NCI-H226 (cell line): ENCODE results near the gene NRXN3.

Experiments
- DNase-seq: peaks from one replicate; pipeline ENCODE4 v3.0.0-alpha.2; 2015

The NRXN3 gene

DNA sequence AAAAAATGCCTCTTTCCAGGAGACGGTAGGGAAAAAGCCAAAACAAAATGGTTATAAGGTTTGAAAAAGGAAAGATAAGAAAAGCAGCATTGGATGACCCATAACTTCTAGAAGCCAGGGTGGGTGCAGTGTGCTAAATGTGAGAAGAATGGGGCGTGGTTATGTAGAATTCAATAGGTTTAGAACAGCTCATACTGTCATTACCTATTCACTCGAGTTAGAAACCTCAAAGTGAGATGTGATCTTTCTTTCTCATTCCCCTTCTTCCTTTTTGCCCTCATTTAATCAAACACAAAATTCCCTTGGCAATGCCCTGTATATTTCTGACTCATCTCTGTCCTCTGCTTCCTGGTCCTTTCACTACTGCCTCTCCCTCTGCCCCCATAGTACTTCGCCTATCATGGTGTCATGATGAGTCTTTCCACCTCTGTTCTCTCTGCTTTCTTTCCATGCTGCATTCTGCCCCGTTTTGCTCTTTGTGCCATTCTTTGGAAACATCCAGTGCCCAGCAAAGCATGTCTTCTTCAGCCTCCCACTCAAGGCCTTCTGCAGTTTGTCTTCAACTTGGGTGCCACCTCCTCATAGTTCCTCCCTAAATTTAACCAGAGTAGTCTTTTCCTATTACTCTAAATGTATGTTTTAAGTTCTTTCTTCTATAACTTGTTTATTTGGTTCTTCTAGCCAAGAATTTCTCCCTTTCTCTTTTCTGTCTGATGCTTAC is 496.3 kb downstream of the NRXN3 start:
- no peak for DNase-seq

DNA sequence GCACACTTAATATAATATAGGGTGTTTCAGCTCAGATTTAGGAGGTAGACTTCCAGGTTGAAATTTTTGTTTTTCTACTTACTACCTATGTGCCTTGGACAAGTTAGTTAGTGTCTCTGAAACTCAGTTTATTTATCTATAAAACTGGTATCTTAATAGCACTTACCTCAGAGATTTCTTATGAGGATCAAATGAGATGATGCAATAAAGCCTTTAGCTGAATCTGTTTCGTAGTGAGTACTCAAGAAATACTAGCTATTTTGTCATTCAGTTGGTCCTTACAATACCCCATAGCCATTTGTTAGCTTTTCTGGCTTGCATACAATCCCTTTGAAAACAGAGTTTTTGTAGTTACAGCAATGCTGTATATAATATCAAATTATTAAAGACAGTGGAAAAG is 497.0 kb downstream of the NRXN3 start:
- no peak for DNase-seq

DNA sequence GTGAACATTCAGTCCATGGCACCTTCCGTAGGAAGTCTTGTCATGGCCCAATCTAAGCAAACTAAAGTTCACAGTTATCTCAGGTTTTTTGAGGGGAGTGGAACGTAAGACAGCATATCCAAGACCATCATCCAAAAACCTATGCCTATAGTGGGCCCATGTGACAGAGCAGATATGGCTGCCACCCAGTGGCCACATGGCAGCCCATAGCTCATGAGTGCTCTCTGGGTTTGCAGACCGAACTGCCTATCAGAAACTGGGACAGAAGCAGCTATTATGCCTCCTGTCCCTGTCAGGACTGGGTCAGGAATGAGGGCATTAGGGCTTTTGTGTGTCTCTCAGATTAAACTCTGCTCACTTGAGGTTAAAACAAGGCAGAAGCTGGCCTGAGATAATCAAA is 503.7 kb downstream of the NRXN3 start:
- DNase-seq: no peak

DNA sequence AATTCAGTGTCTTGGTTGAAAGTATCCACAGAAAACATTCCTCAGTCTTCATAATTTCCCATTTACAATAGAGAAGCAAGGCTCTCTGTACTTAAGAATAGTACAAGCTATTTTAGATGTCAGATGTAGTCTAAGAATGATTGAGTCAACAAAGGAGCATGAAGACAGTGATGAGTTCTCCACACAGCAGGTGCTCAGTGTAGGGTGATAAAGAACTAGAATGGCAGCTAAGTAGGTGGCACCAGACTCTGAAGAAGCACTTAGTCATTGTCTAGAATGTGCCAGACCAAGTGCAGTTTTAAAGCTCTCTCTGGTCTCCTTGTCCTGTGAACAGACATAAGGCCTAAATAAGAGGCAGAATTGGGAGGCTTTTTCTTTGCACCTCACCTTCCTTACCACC is 504.6 kb downstream of the NRXN3 start:
- DNase-seq: no peak

DNA sequence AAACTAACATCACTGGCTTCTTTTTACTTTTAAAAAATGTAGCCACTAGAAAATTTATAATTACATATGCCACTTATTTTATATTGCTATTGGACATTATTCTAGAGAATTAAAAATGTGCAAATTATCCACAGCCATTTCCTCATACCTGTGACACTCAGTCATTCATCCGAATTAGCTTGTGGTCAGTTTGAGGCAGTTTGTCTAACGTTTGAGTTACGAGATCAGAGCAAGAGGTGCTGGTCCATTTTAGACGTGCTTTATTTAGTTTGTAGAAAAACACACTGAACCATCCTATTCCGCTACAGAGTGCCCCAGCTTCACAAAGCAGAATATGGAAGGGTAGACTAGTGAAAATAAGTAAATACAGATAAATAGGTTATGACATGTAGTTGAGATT is 513.0 kb downstream of the NRXN3 start:
- DNase-seq: no peak

DNA sequence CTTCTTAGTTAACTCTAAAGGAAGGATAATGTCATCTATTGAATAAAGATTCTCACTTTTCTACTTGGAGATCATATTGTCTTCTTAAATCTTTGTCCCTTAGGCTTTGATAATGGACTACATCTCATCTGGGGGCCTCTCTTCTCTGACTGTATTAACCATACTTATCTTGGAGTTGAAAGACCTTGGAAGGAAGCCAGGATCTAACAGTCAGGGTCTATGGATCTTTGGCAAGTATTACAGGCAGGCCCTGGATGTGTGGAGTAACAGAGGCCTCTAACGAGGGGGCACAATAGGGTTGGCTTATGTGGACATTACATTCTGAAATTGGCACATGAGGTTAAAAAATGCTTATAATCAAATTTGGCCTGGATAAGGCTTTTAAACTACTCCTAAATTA is 513.8 kb downstream of the NRXN3 start:
- no peak for DNase-seq

DNA sequence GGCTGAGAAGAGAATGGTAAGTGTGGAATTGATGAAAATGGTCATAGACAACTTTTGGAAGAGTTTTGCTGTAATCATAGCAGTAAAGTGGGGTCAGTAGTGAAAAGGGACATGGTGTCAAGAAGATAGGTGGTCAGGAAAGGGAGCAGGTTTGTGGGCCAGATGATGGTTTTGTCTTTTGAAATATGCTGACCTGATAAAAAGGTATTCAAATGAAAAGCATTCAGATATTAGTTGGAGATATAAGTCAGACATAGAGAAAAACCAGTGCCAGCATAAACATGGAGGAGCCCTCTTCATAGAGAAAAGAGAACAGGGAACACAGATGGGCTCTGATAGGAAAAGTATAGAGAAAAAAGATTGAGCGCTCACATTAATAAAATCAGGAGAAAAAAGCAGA is 518.3 kb downstream of the NRXN3 start:
- DNase-seq: no peak

DNA sequence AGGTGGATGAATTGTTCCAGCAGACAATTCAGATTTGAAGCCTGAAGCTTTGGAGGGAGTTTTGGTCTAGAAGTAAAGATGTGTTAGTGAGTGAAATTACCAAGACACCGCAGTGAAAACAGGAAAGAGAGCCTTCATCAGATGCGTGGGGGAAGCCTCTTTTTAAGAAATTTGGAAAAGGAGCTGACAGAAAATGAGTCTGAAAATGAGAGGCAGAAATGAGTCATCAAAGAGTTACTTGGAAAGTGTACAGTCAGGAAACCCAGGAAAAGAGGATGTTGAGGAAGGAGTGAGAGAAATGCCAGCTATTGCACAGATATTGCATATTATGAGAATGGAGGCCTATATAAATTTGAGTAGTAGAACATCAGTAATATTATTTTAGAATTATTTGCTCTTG is 520.7 kb downstream of the NRXN3 start:
- no peak for DNase-seq

DNA sequence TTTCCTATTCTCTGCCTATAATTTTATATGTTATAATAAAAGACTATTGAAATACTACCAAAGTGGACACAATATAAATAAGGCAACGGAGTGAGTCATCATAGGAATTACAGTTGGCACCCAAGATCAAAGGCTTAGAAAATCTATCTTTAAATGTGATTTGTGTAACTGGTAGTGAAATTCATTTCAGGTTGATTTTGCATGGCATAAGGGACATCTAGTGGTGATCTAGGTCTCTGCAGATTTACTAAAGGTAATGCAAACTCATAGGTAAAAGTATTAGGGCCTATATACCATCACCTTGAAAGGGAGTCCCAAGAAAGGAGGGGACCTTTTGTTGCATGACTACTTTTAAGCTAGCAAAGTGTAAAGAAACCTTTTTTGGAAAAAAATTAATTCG is 527.2 kb downstream of the NRXN3 start:
- DNase-seq: no peak

DNA sequence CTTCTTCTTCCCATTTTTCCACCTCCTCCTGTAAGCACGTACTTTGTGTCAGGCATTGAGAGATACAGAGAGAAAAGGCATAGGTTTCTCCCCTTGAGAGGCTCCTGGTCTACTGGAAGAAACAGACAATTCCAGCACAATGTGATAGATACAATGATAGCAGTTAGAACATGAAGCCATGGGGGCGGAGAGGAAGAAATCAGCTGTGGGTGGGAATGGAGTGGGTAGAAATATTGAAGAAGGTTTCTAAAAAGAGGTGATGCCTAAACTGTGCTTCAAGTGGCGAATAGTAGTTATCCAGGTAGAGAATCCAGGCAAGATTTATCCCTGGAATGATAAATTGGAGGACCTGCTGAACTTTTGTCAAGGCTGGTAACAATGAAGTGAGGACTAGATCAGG is 528.8 kb downstream of the NRXN3 start:
- DNase-seq: no peak

DNA sequence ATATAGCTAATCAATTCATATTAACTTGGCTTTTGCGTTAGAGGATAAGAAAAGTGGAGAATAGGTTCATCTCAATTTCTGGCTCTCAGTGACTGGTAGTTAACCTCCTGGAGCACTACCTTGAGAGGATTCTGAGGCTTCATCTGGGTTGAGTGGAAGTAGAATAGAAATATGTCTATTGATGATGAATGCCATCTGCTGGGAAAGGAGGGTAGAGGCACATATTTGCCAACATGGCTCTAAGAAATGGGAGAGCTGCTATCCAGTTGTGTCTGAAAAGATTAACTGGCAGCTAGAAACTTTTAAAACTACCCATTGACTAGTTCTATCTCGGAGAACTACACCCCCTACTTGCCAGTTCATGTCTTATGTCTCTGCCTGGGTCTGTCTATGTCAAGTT is 530.1 kb downstream of the NRXN3 start:
- DNase-seq: no peak

DNA sequence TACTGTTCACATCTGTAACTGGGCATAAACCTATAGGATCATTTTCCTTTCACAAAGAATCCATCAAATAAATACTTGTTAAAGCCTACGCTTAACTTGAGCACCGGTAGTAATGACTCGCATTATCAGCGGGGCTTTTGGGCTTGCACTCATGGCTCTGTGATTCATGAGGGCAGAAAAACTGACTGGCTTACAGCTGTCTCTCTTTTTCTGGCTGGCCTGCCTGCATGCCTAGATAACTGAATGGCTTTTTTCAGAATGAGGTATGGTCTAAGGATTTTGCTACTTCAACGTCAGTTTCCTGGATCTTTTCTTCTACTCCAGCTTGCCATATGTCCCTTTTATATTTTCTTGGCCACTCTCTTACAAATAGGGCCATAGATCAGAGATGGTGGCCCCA is 531.1 kb downstream of the NRXN3 start:
- no peak for DNase-seq

DNA sequence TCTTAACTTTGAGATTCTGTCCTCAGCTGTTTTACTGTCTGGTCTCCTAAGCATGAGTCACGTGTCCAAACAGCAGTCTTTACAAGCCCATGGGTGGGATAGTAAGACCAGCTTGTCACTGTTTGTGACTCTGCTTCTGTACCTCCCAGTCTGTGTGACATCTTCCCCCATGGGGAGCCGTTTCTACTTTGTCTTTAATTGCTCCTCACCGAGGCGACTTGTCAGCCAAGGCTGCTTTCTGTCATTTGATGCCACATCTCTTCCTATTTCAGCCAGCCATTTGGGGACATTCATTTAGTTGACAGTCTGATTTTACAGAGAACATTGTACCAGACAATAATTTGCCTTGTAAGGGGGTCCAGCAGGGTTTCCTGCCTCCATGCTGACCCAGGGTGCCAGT is 534.8 kb downstream of the NRXN3 start:
- DNase-seq: no peak

DNA sequence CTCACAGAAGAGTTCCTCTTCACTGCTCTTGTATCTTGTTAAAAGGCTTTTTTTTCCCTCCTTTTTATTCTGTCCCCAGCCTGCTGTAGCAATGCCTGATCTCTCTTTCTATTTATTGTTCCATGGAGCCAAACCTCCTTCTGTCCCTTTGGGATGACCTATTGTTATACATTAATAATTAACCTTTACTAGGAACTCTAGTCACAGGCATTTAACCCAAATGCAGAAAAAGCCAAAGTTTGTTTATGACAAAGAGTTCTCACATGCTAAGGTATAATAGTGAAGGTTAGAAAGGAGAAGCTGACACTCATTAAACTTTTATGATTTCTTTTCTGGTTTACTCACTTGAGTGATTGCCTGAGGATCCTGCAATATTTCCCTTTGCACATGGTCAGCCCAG is 535.8 kb downstream of the NRXN3 start:
- DNase-seq: no peak

DNA sequence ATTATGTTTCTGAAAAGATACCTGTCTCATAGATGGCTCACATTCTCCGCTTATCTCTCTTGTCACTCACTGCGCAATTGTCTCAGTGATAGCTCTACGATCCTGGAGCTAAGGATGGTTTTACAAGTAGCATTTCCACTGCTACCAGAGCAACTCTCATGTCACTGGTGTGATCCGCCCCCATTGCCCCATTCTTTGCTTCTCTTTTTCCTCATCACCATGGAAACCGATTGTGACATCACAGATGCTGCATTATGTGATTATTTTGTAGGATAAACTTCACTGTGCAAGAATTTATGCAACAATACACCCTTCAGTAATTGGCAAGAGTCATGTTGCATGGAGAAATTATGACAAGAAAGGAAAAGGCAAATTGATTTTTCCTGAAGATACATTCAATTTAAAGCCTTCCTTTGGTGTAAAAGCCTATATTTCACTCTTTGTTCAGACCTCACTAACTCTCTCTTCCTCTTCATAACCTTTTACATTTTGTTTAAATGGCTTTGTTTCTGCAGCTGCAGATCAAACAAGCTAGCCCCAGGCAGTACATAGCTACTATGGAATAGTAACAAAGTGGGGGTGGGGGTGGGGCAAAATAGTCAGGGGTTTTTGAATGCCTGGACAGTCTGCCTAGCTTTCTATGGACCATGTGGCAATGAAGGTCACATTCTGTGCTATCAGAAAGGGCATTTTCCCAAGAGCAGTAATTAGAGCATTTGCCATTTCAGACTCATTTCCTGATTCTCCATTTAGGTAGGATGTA is 539.8 kb downstream of the NRXN3 start:
- DNase-seq: no peak

DNA sequence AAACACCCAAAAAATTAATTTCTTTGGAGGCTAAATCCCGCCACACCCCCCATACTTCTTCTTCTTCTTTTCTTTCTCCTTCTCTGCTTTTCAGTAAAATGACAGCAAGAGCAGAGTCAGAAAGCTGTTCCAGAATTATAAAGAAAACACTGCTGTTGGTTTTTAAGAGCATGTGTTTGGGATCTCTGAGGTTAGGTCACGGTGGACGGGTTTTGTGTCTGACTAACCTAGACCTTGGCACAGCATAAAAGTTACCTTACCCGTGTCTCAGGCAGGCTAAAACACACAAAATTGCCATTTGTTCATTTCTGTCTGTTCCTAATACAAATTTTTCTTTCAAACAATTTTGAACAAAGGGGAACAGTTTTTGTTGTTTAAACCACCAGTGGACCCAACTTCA is 540.8 kb downstream of the NRXN3 start:
- no peak for DNase-seq

DNA sequence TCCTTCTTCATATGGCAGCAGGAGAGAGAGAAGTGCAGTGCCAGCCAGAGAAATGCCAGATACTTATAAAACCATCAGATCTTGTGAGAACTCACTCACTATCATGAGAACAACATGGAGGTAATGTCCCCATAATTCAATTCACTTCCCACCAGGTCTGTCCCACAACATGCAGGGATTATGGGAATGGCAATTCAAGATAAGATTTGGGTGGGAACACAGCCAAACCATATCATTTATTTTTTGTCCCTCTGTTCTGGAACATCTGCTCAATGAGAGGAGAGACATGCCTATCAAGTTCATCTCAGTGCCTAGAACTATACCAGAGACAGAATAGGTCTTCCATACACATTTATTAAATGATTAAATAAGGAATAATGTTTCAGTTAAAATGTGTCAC is 543.5 kb downstream of the NRXN3 start:
- DNase-seq: no peak

DNA sequence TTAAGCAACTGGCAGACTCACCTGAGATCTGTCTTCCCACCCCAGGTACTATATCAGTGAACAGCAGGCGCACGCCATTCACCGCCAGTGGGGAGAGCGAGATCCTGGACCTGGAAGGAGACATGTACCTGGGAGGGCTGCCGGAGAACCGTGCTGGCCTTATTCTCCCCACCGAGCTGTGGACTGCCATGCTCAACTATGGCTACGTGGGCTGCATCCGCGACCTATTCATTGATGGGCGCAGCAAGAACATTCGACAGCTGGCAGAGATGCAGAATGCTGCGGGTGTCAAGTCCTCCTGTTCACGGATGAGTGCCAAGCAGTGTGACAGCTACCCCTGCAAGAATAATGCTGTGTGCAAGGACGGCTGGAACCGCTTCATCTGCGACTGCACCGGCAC is 544.5 kb downstream of the NRXN3 start:
- DNase-seq: no peak

DNA sequence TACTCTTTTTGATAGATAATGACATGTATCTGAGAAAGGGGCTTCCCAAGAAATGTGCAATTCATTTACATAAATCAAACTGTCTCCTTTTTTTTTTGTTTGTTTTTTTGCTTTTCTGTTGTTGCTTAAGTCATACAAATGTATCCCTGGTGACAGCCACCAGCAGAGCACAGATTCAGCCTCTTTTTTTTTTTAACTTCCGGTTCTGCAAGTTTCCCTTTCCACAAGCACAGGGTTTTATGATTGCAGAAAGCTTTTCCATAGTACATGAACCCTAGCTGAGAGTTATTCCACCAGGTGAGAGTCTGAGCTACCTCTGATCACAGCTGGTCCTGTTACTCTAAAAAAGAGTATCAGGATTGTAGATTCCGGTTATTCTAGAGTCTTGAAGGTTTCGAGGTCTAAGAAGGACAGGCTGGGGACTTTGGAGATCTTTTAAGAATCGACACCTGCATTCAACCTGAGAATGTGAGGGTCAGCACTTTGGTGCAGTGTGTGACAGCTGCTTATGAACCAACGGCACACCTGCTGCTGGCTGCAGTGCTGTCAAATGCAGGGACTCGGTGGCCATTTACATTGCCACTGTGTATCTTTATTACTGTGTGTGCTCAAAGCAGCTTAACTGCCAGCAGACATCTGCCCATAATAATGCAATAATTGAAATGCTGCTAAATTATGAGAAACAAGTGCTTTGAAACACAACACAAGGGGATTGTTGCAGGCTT is 551.7 kb downstream of the NRXN3 start:
- no peak for DNase-seq

DNA sequence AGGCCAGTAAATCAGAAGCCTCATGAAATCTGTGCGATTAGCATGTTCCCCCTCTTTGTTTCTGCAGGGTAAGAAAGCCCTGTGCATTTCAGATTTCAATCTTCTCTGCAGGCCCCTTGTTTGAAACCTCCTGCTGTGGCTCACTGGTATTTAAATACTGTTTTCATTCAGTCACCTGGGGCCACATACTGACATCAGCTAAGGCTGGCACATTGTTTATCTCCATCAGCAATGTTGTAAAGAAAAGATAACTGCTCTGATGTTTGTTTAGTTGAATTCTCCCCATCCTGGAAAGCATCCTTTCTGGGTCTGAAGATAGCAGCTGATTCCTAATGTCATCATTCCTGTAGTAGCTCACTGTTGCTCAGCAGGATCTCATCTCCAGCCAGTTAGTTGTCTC is 554.9 kb downstream of the NRXN3 start:
- DNase-seq: no peak

DNA sequence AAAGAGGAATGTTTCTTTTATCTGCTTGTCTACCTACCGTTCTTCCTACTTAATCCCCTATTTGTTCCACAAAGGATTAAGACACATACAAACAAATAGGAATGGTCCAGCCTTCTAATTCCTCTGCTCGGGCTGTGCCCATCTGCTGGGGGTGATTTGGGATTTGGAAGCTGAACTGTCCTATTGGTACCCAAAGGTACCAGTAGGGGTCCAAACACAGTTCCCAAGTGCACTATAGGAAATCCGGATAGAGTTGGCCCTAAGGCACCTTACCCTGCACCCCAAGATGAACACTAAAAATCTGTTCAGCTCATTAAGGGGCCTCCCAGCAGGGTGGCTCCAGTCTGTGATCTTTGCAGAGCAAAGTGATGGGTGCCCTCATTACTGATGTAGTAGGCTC is 566.9 kb downstream of the NRXN3 start:
- no peak for DNase-seq

DNA sequence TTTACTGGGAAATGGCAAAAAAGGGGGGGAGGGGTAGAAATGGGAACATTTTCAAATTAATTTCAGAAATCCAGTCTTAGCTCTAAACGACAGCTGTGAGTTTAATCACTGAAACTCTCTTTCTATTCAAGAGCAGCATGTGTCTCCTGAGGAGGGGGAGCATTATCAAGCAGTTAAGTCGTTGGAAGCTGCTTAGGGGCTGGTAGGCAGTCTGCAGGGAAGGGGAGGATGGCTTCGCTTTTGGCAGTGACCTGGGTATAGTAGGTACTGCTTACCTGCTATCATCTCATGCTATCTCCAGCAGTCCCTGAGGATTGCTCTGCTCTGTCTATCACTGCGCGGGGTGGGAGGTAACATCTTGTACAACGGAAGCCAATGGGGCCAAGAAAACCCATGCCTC is 567.4 kb downstream of the NRXN3 start:
- no peak for DNase-seq

DNA sequence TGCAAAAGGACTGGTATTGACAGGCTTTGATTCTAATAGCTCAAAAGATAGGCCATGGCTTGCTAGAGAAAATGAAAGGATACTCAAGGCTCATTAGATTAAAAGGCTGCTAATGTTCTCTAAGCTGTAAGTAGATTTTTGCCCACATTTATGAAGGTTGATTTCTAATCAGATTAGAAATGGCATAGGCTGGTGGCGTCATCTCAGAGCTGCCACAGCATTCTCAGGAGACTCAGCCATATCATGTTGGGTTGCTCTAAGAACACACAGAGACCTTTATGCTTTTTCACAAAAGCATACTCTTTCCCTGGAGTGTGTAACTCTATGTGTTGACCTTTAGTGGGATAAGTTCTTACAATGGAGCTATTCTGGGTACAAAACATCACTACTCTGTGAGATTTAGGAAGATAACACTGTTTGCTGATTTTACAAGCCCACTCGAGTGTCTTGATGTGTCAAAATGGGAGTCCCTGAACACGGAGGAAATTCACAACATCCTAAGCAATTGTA is 576.0 kb downstream of the NRXN3 start:
- no peak for DNase-seq

DNA sequence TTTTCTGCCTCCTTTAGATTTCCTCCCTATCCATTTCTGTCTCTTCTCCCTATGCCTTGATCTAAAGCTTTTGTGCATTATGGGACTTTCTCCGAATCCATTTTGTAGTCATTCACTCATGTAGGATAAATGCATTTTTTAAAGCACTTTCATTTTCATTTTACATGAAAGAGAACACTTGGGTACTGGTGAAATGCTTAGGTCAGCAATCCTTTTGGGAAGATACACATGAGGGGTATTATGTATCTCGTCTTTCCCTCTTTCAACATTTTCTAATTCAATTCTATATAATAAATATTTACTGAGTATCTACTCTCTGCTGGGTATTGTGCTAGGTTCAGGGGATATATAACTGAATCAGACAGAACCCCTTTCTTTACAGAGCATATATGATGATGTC is 577.6 kb downstream of the NRXN3 start:
- DNase-seq: no peak
